MM.1S (cell line): Measurements from ENCODE around the gene TSHZ3.

Experiments
- DNase-seq: peaks from one replicate; pipeline ENCODE4 v3.0.0-alpha.2; 2015
- H2AFZ ChIP-seq: fragments of 300-600 bp; sonication (generic); 2 replicates; pipeline ENCODE4 v1.6.0; 2016; ENCODE audit warnings: antibody characterized with exemption, low read length
- H3F3A ChIP-seq: fragments of 300-600 bp; sonication (generic); 2 replicates; pipeline ENCODE4 v1.6.1; 2016; ENCODE audit warnings: mild to moderate bottlenecking, antibody characterized with exemption, low read length, moderate library complexity, mixed read lengths; ENCODE audit not compliant: insufficient read depth
- H3K27ac ChIP-seq: fragments of 300-600 bp; sonication (generic); 2 replicates; pipeline ENCODE4 v1.5.1; 2016; ENCODE audit warnings: mild to moderate bottlenecking, low read length
- H3K27me3 ChIP-seq: fragments of 300-600 bp; sonication (generic); replicated peaks from 2 replicates; pipeline ENCODE4 v1.6.0; 2016; ENCODE audit warnings: low read length; ENCODE audit not compliant: insufficient read depth
- H3K36me3 ChIP-seq: fragments of 300-600 bp; sonication (generic); replicated peaks from 2 replicates; pipeline ENCODE4 v1.6.1; 2016; ENCODE audit warnings: mild to moderate bottlenecking, low read length, mixed read lengths; ENCODE audit not compliant: insufficient read depth
- H3K4me1 ChIP-seq: fragments of 300-600 bp; sonication (generic); 2 replicates; pipeline ENCODE4 v1.6.1; 2016; ENCODE audit warnings: low read length, mixed read lengths
- H3K4me2 ChIP-seq: fragments of 300-600 bp; sonication (generic); 2 replicates; pipeline ENCODE4 v1.6.0; 2016; ENCODE audit warnings: low read depth, low read length
- H3K4me3 ChIP-seq: fragments of 300-600 bp; sonication (generic); 2 replicates; pipeline ENCODE4 v1.5.1; 2016; ENCODE audit warnings: low read length, mixed read lengths
- H3K79me2 ChIP-seq: fragments of 300-600 bp; sonication (generic); 2 replicates; pipeline ENCODE4 v1.6.1; 2016; ENCODE audit warnings: mixed run types, low read length, mixed read lengths
- H3K9ac ChIP-seq: fragments of 300-600 bp; sonication (generic); 2 replicates; pipeline ENCODE4 v1.6.1; 2016; ENCODE audit warnings: low read length, mixed read lengths
- H3K9me2 ChIP-seq: fragments of 300-600 bp; sonication (generic); replicated peaks from 2 replicates; pipeline ENCODE4 v1.6.1; 2016; ENCODE audit warnings: mild to moderate bottlenecking, low read length, mixed read lengths; ENCODE audit not compliant: insufficient read depth
- H3K9me3 ChIP-seq: fragments of 300-600 bp; sonication (generic); replicated peaks from 2 replicates; pipeline ENCODE4 v1.6.1; 2016; ENCODE audit warnings: mild to moderate bottlenecking, low read length, mixed read lengths; ENCODE audit not compliant: insufficient read depth
- H4K20me1 ChIP-seq: fragments of 300-600 bp; sonication (generic); 2 replicates; pipeline ENCODE4 v1.6.1; 2016; ENCODE audit warnings: mild to moderate bottlenecking, low read length, moderate library complexity, mixed read lengths; ENCODE audit not compliant: insufficient read depth
- EZH2 ChIP-seq: fragments of 300-600 bp; sonication (generic); optimal IDR thresholded peaks from 2 replicates; pipeline ENCODE3; 2017; ENCODE audit warnings: low read depth, mild to moderate bottlenecking, antibody characterized with exemption, low read length, mixed read lengths
- EZH2phosphoT487 ChIP-seq: fragments of 300-600 bp; sonication (generic); IDR thresholded peaks from 2 replicates; pipeline ENCODE4 v1.6.1; 2018; ENCODE audit warnings: antibody characterized with exemption, low read length
- TF ChIP-seq, protein P1 (sequence below): fragments of 300-600 bp; sonication (generic); IDR thresholded peaks from 2 replicates; pipeline ENCODE4 v1.5.1; 2016; ENCODE audit warnings: antibody characterized with exemption, low read length, mixed read lengths

Gene TSHZ3, protein sequence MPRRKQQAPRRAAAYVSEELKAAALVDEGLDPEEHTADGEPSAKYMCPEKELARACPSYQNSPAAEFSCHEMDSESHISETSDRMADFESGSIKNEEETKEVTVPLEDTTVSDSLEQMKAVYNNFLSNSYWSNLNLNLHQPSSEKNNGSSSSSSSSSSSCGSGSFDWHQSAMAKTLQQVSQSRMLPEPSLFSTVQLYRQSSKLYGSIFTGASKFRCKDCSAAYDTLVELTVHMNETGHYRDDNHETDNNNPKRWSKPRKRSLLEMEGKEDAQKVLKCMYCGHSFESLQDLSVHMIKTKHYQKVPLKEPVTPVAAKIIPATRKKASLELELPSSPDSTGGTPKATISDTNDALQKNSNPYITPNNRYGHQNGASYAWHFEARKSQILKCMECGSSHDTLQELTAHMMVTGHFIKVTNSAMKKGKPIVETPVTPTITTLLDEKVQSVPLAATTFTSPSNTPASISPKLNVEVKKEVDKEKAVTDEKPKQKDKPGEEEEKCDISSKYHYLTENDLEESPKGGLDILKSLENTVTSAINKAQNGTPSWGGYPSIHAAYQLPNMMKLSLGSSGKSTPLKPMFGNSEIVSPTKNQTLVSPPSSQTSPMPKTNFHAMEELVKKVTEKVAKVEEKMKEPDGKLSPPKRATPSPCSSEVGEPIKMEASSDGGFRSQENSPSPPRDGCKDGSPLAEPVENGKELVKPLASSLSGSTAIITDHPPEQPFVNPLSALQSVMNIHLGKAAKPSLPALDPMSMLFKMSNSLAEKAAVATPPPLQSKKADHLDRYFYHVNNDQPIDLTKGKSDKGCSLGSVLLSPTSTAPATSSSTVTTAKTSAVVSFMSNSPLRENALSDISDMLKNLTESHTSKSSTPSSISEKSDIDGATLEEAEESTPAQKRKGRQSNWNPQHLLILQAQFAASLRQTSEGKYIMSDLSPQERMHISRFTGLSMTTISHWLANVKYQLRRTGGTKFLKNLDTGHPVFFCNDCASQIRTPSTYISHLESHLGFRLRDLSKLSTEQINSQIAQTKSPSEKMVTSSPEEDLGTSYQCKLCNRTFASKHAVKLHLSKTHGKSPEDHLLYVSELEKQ

DNA sequence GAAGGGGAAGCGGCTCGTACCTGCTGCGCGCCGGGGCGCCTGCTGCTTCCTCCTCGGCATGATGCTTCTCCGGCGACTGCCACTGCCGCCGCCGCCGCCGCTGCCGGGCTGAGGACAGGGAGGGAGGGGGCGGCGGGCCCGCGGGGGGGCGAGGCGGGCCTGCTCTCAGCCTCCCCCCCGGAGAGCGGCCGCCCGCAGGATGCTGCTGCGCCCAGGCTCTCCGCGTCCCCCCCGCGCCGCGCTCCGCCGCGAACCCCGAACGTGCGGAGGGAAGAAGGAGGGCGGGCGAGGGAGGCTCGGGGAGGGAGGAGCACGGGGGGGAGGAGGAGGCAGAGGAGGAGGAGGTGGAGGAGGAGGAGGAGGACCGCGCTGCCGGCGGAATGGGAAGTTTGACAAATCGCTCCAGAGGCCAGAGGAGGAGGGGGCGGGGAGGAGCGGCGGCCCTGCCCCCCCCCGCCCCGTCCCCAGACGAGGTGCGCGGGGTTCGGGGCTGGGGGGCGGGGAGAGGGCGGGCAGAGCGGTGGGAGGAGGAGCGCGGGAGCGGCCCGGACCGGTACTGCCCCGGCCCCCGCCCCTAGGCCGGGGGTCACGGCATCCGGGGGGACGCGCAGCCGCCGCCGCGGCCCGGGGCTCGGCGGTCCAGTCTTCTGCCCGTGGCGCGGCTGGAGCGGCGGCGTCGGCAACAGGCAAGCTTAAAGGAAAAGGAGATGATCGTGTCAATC lies at the start of gene TSHZ3:
Gene TSHZ3 (minus strand): TSS at position 277 of the 722 bp plus-strand sequence. CDS start 217 bp downstream, at position 60.
- no peak for DNase-seq
- Histone ChIP-seq H3K9ac (no peak within 1 kb of the TSS), H3K4me3 (no peak within 1 kb of the TSS), H3K27me3 (peaks cover 54% of the 10 kb centered on the region), H3K27ac (no peak within 1 kb of the TSS), H2AFZ (no peak within 1 kb of the TSS), H3K9me3 (no peaks in the 10 kb centered on the region), H3K4me2 (no peak within 1 kb of the TSS), H3F3A (no peaks in the 10 kb centered on the region), H3K36me3 (no peaks in the 10 kb centered on the region), H4K20me1 (no peaks in the 10 kb centered on the region), H3K79me2 (no peaks in the 10 kb centered on the region), H3K4me1 (no peaks in the 10 kb centered on the region), H3K9me2 (no peaks in the 10 kb centered on the region)
- TF ChIP-seq, protein P1, sequence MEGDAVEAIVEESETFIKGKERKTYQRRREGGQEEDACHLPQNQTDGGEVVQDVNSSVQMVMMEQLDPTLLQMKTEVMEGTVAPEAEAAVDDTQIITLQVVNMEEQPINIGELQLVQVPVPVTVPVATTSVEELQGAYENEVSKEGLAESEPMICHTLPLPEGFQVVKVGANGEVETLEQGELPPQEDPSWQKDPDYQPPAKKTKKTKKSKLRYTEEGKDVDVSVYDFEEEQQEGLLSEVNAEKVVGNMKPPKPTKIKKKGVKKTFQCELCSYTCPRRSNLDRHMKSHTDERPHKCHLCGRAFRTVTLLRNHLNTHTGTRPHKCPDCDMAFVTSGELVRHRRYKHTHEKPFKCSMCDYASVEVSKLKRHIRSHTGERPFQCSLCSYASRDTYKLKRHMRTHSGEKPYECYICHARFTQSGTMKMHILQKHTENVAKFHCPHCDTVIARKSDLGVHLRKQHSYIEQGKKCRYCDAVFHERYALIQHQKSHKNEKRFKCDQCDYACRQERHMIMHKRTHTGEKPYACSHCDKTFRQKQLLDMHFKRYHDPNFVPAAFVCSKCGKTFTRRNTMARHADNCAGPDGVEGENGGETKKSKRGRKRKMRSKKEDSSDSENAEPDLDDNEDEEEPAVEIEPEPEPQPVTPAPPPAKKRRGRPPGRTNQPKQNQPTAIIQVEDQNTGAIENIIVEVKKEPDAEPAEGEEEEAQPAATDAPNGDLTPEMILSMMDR = no peak
- TF ChIP-seq EZH2 (no peak), EZH2phosphoT487 (no peak)

DNA sequence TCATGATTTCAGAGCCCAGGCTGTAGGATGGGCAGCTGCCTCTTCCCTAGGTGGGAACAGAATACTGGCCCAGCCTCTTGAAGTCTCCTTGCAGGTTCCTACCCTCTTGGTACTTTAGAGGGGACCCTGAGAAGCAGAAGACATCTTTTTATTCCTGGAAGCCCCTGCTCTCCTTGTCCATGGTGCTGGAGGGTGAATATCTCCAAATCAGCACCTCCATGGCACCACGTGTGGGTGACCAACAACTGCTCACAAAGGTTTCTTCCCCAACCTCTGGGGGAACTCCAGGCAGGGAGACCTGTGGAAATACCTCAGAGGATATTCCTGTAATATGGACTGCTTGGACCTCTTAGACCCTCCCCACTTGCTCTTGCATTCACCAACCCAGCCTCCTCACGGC lies 48.1 kb upstream of the TSHZ3 start:
- no peak for DNase-seq
- no peak overlapping the region for H3K27ac ChIP-seq
- no peak overlapping the region for H3K4me2 ChIP-seq
- no peaks in the 10 kb centered on the region for H3K4me1 ChIP-seq
- no peaks in the 10 kb centered on the region for H3K9me2 ChIP-seq
- H3K36me3 ChIP-seq = no peaks in the 10 kb centered on the region
- no peak overlapping the region for H3K4me3 ChIP-seq
- H3K9ac ChIP-seq = no peak overlapping the region
- peaks cover 9% of the 10 kb centered on the region for H3K27me3 ChIP-seq
- no peaks in the 10 kb centered on the region for H4K20me1 ChIP-seq
- H3K9me3 ChIP-seq = no peaks in the 10 kb centered on the region
- no peaks in the 10 kb centered on the region for H3F3A ChIP-seq
- TF ChIP-seq, protein P1 = no peak
- TF ChIP-seq EZH2 (no peak), EZH2phosphoT487 (no peak)
- H3K79me2 ChIP-seq = no peaks in the 10 kb centered on the region
- H2AFZ ChIP-seq = no peak overlapping the region

DNA sequence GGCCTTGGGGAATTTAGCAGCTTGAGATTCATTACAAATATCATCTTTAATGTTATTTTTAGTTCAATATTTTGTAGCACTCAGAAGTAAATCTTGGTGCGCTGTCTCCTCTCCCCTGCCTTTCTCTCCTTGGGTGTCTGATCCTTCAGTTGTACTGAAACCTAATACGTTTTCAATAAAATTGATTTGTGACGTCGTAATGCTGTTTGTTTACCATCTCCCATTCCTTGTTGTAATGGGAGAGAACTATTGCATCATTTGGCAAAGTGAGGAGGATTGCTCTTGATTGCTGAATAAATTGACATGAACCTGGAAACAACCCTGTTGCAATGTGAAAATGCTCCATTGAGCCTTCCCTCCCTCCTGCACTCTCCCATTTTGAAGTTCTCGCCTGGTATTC lies 43.2 kb upstream of the TSHZ3 start:
- H3K4me2 ChIP-seq = no peak overlapping the region
- no peak for TF ChIP-seq EZH2
- TF ChIP-seq, protein P1 = no peak
- no peak for TF ChIP-seq EZH2phosphoT487
- no peak for DNase-seq
- no peak overlapping the region for H3K27ac ChIP-seq
- H3K4me1 ChIP-seq = no peaks in the 10 kb centered on the region
- no peak overlapping the region for H3K9ac ChIP-seq
- no peaks in the 10 kb centered on the region for H3K9me2 ChIP-seq
- H3K36me3 ChIP-seq = no peaks in the 10 kb centered on the region
- H3K27me3 ChIP-seq = peaks cover 17% of the 10 kb centered on the region
- H3K4me3 ChIP-seq = no peak overlapping the region
- H3F3A ChIP-seq = no peaks in the 10 kb centered on the region
- no peaks in the 10 kb centered on the region for H4K20me1 ChIP-seq
- no peak overlapping the region for H2AFZ ChIP-seq
- no peaks in the 10 kb centered on the region for H3K79me2 ChIP-seq
- H3K9me3 ChIP-seq = no peaks in the 10 kb centered on the region
